GM12873 (cell line): ENCODE data around the gene S100A7.

Experiments
- TF ChIP-seq, protein P1 (sequence below): IDR thresholded peaks from 2 replicates; pipeline ENCODE4 v1.5.1; 2012; ENCODE audit warnings: low read depth, mild to moderate bottlenecking, moderate library complexity, low read length, control low read depth; ENCODE audit not compliant: insufficient read depth; ENCODE audit errors: missing control alignments

Gene S100A7

DNA sequence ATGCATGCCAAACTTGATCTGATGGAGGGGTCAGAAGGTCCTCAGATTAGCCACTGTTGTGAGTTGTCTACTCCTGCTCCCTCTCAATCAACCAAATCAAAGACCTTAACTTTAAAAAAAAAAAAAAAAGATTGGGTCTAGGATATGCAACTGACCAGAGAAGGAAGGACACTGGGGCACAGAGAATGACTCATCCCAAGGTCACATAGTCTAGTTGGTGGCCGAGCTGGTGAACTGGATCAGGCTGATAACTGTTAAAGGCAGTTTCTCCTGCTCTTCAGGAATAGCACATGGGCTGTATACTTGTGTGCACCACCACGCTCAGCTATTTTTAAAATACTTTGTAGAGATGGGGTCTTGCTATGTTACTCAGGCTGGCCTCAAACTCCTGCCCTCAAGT lies 14.8 kb upstream of the S100A7 start:
- TF ChIP-seq, protein P1, sequence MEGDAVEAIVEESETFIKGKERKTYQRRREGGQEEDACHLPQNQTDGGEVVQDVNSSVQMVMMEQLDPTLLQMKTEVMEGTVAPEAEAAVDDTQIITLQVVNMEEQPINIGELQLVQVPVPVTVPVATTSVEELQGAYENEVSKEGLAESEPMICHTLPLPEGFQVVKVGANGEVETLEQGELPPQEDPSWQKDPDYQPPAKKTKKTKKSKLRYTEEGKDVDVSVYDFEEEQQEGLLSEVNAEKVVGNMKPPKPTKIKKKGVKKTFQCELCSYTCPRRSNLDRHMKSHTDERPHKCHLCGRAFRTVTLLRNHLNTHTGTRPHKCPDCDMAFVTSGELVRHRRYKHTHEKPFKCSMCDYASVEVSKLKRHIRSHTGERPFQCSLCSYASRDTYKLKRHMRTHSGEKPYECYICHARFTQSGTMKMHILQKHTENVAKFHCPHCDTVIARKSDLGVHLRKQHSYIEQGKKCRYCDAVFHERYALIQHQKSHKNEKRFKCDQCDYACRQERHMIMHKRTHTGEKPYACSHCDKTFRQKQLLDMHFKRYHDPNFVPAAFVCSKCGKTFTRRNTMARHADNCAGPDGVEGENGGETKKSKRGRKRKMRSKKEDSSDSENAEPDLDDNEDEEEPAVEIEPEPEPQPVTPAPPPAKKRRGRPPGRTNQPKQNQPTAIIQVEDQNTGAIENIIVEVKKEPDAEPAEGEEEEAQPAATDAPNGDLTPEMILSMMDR = no peak

DNA sequence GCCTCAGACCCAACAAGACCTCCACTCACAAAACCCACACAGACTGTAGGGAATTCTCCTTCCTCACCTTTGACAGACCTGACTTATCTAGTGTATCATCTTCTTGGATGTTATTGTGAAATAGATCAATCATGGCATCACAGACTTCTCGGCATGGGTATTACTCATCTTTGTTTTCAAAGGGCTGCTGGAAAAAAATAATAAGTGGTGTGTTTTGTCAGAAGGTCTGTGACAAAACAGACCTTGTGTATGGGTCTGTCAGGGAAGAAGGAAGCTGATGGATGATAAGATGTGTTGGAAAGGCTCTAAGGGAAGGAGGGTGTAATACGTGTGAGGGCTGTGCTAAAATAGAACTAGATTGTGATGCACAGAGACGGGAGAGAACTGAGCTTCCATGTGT lies 13.9 kb upstream of the S100A7 start:
- TF ChIP-seq, protein P1 = no peak

DNA sequence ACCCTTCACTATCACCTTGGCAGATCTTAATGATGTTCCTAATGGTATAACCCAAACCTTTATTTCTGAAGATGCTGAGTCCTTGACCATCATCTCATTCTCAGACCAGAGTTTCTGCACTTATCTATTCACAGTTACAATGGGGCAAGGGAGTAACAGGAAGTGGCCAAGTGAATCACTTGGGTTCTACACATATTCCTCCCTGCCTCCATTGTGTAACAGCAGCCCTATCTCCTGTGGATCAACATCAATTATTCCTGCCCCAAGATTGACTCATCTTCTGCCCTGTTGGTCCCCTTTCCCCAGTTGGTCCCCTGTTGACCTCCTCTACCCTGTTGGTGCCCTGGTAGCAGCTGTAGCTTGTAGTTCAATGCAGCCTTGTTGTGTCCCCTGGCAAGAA lies 10.3 kb upstream of the S100A7 start:
- TF ChIP-seq, protein P1 = no peak

DNA sequence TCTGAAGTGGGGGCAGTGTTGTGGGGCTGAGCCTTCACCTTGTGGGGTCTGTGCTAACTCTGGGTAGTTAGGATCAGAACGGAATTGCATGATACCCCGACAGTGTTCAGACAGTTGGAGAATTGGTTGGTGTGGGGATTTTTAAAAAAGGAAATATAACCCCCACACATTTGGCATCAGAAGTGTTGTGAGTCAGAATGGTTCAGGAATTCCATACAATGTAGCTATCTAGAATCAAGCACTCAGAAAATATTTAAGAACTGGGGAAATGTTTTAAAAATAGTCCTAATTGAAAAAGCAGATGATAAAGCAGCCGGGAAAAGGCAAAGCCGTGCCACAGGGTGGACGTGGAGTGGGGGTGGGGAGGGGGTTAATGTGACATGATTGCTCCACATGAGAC lies 6.5 kb upstream of the S100A7 start:
- TF ChIP-seq, protein P1 = no peak

DNA sequence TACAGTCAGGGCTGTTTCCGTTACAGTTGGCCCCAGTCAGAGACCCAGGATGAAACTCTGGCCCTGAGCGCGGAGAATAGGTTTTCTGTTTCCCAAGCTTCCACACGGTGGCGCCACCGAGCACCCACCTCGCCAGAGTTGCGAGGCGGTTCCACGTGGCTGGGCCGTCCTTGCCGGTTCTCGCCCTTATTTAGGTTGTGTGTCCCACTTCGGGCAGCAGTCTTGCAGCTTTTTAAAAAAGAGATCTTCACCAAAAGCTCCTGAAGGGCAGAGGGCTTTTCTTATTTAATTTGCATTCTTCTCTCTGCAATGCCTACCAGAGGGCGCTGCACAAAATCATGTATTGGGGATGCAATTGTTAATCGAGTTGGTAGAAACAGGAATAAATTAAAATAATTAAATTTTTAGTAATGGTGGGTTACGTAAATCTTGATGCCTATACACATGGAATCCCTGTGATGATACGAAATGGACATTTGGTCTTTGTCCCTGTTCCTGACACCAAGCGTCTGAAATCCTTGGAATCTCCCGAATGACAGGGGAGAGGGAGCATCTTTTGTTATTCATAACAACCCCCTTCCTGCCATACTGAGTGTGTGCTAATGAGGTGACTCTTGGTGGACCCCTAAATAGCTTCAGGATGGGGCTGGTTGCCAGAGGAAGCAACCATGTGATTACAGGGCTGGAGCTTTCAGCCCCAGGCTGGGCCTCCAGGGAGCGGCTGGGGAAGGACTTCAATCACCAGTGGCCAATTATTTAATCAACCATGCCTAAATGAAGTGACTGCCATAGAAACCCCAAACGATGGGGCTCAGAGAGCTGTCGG lies 5.6 kb upstream of the S100A7 start:
- TF ChIP-seq, protein P1 = peak; percentile 86

DNA sequence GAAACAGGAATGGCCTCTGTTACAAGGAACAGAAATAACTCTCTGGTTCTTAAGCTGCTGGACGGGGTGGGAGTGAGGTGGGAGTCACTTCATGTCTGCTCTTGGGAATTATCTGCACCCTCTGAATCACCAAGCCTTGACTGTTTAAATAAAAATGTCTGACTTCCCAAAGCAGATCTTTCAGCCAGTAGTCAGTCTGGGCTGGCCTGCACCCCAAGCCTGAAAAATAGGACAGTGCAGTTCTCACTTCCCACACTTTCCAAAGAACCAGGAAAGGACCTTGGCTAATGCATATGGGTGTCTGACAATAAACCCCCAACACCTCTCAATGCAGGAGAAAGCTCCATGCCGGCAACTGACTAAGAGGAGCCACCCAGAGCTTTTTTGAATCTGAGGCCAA lies 796 bp downstream of the S100A7 start:
- TF ChIP-seq, protein P1 = no peak

DNA sequence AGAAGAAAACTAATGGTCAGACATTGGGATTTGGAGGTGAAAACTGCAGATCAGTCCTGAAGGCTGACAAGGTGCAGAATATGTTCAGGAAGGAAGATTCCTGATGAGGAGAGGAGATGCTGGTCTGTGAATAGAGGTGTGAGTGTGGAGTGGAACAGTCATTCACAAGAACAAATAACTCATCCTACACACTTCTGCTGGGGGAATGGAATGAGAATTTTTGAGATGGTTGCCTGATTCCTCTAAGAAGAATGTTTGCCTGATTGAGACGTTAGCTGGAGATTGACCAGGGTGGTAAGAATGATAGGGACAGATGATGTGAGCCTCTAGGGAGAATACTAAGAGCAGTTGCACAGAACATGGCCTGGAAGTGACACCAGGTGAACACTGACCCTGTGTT lies 4.1 kb downstream of the S100A7 start:
- TF ChIP-seq, protein P1 = no peak
